GM19035 (cell line): ENCODE measurements around the gene FNDC11.
"Not testable (repeated sequence)": the region's sequence is repeated elsewhere in the genome, so short reads cannot be mapped to it uniquely, and the experiment has no call there.

Experiments
- ATAC-seq: cut with Tn5 transposase; IDR thresholded peaks from one replicate; pipeline ENCODE4 v1.9.1; 2021; ENCODE audit not compliant: unreplicated experiment

Gene FNDC11

GRCh38 chr20:63553251-63553932 is 567 bp upstream of the FNDC11 start:
- ATAC-seq, result peak; percentile 47

- no peak for ATAC-seq
These were observed 661 bp downstream of the FNDC11 start for GRCh38 chr20:63554361-63555278.

- no peak for ATAC-seq
These were observed 1.9 kb downstream of the FNDC11 start for GRCh38 chr20:63555661-63556381.

GRCh38 chr20:63556873-63557478 is 3.0 kb downstream of the FNDC11 start:
- ATAC-seq, result no peak

GRCh38 chr20:63557481-63557891 is 3.5 kb downstream of the FNDC11 start:
- no peak for ATAC-seq

- no peak for ATAC-seq
These were observed 5.0 kb downstream of the FNDC11 start for GRCh38 chr20:63558804-63559484.

GRCh38 chr20:63559485-63560332 is 5.8 kb downstream of the FNDC11 start:
- not testable (repeated sequence) for ATAC-seq

GRCh38 chr20:63560333-63560805 is 6.4 kb downstream of the FNDC11 start:
- ATAC-seq, result no peak

GRCh38 chr20:63560856-63561609 is 7.1 kb downstream of the FNDC11 start:
- no peak for ATAC-seq

GRCh38 chr20:63561624-63562396 is 7.9 kb downstream of the FNDC11 start:
- ATAC-seq, result no peak

GRCh38 chr20:63562461-63563224 is 8.7 kb downstream of the FNDC11 start:
- no peak for ATAC-seq

GRCh38 chr20:63563225-63563935 is 9.4 kb downstream of the FNDC11 start:
- no peak for ATAC-seq

GRCh38 chr20:63564036-63564810 is 10.3 kb downstream of the FNDC11 start:
- ATAC-seq, result no peak

GRCh38 chr20:63565021-63565698 is 11.2 kb downstream of the FNDC11 start:
- no peak for ATAC-seq

GRCh38 chr20:63565699-63566335 is 11.9 kb downstream of the FNDC11 start:
- no peak for ATAC-seq
